NCI-H1436 treated with DMSO at 0.1 percent for 48 hours (cell line): ENCODE data around the gene CDC42BPB.

Source experiments
- DNase-seq: peaks from one replicate; lab custom pipeline; 2025; lab: John Stamatoyannopoulos, UW

CDC42BPB gene

GRCh38 chr14:103019236-103019635 lies 38.1 kb downstream of the CDC42BPB start:
- no peak for DNase-seq

GRCh38 chr14:103016594-103016993 lies 40.8 kb downstream of the CDC42BPB start:
- DNase-seq, result no peak

- no peak for DNase-seq
Measured at GRCh38 chr14:103016071-103016470, 41.3 kb downstream of the CDC42BPB start.

- no peak for DNase-seq
Measured at GRCh38 chr14:103015426-103015825, 41.9 kb downstream of the CDC42BPB start.

GRCh38 chr14:103014466-103015228 lies 42.7 kb downstream of the CDC42BPB start:
- DNase-seq, result peak; percentile 1

GRCh38 chr14:103013028-103013427 lies 44.3 kb downstream of the CDC42BPB start:
- no peak for DNase-seq

- no peak for DNase-seq
Measured at GRCh38 chr14:103009559-103009958, 47.8 kb downstream of the CDC42BPB start.

GRCh38 chr14:103008768-103009357 lies 48.5 kb downstream of the CDC42BPB start:
- DNase-seq, result no peak

GRCh38 chr14:103008126-103008525 lies 49.2 kb downstream of the CDC42BPB start:
- no peak for DNase-seq

- no peak for DNase-seq
Measured at GRCh38 chr14:103007555-103007954, 49.8 kb downstream of the CDC42BPB start.

GRCh38 chr14:103006991-103007520 lies 50.3 kb downstream of the CDC42BPB start:
- no peak for DNase-seq

- no peak for DNase-seq
Measured at GRCh38 chr14:103006106-103006505, 51.2 kb downstream of the CDC42BPB start.

- DNase-seq, result no peak
Measured at GRCh38 chr14:103003850-103004249, 53.5 kb downstream of the CDC42BPB start.

GRCh38 chr14:103003351-103003615 lies 54.1 kb downstream of the CDC42BPB start:
- DNase-seq, result no peak

- no peak for DNase-seq
Measured at GRCh38 chr14:103002578-103003350, 54.6 kb downstream of the CDC42BPB start.

- DNase-seq, result no peak
Measured at GRCh38 chr14:103001651-103002396, 55.5 kb downstream of the CDC42BPB start.

- no peak for DNase-seq
Measured at GRCh38 chr14:103001226-103001625, 56.1 kb downstream of the CDC42BPB start.

- no peak for DNase-seq
Measured at GRCh38 chr14:103000291-103000921, 56.9 kb downstream of the CDC42BPB start.

- no peak for DNase-seq
Measured at GRCh38 chr14:102999227-102999895, 58.0 kb downstream of the CDC42BPB start.

- DNase-seq, result no peak
Measured at GRCh38 chr14:102998393-102998792, 59.0 kb downstream of the CDC42BPB start.

GRCh38 chr14:102996941-102997340 lies 60.4 kb downstream of the CDC42BPB start:
- no peak for DNase-seq
